ENCODE data around the gene MOB3C.
A peak's percentile ranks its signal among the peaks of the same experiment; 100 is the strongest.
"Not testable (repeated sequence)": the region's sequence is repeated elsewhere in the genome, so short reads cannot be mapped to it uniquely, and the experiment has no call there.

The MOB3C gene

DNA sequence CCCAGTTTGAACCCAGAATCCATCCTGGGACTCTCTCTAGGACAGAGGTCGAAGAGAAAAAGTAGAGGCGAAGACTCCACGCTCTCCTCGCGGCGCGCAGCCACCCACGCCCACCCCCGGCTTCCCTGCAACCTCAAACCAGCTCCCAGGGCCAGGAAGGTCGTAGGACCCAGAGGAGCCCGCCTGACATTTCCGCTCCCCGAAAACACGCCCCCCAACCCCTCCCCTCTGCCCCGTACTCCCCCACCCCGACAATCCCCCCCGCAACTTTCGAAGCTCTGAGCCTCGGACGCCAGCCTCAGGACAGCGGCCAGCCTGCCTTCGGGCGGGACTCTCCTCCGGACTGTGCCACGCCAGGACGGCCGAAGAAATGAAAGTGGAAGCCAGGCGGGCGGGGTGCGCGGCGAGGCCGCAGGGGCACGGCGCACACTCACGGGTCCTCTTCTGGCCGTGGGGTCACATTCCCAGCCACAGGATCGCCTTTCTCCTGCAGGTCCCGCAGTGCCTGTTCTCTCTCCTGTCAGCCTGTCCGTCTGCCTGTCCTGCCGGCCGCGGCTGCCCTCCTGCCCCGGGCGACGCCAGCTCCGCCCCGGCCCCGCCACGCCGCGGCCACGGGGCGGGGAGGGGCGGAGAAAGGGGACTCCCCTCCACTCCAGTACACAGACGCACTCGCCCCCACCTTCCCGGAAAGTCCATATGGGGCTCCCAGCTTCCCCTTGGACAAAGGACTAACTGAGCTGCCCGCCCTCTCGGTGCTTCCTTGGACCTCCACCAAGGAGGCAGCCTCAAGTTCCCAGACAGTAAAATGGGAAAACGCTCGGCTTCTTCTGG, at the start of gene MOB3C:
Gene MOB3C, minus strand, starts transcription at position 535 of the 831 bp plus-strand sequence. CDS start 3,490 bp downstream, outside the sequence.
- H3K4me3 ChIP-seq (ENCODE audit: low read depth, low read length), result peak within 1 kb of the TSS; percentile 90
- peak; percentile 70 for DNase-seq (ENCODE audit: low read depth)
- TF ChIP-seq, protein P1, sequence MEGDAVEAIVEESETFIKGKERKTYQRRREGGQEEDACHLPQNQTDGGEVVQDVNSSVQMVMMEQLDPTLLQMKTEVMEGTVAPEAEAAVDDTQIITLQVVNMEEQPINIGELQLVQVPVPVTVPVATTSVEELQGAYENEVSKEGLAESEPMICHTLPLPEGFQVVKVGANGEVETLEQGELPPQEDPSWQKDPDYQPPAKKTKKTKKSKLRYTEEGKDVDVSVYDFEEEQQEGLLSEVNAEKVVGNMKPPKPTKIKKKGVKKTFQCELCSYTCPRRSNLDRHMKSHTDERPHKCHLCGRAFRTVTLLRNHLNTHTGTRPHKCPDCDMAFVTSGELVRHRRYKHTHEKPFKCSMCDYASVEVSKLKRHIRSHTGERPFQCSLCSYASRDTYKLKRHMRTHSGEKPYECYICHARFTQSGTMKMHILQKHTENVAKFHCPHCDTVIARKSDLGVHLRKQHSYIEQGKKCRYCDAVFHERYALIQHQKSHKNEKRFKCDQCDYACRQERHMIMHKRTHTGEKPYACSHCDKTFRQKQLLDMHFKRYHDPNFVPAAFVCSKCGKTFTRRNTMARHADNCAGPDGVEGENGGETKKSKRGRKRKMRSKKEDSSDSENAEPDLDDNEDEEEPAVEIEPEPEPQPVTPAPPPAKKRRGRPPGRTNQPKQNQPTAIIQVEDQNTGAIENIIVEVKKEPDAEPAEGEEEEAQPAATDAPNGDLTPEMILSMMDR (IDR thresholded peaks at IDR 0.05; ENCODE audit: insufficient read depth, low read depth, low read length, missing control alignments), result no peak

DNA sequence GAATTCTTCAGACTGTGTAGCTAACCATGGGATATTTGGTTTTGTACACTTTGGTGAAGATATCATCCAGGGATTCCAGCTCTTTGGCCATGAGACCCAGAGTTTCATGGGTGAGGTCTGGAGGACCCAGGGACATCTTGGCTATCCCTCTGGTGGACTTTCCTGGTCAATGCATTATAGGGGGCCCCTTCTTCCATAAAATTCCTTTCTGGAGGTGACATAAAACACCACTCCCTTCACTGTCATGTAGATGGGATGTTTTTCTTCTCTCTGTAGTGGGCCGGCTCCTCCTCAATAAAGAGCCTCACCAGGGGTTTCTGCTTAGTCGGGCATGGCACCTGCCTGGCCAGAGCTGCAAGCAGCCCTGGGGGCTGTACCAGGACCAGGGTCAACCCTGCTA, 49.4 kb upstream of the MOB3C start:
- no peak overlapping the region for H3K4me3 ChIP-seq (ENCODE audit: low read depth, low read length)
- TF ChIP-seq, protein P1 (IDR thresholded peaks at IDR 0.05; ENCODE audit: insufficient read depth, low read depth, low read length, missing control alignments), result no peak

DNA sequence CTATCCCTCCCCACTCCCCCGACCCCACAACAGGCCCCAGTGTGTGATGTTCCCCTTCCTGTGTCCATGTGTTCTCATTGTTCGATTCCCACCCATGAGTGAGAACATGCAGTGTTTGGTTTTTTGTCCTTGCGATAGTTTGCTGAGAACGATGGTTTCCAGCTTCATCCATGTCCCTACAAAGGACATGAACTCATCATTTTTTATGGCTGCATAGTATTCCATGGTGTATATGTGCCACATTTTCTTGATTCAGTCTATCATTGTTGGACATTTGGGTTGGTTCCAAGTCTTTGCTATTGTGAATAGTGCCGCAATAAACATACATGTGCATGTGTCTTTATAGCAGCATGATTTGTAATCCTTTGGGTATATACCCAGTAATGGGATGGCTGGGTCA, 46.3 kb upstream of the MOB3C start:
- H3K4me3 ChIP-seq (ENCODE audit: low read depth, low read length); DNase-seq (ENCODE audit: low read depth): not testable (repeated sequence)

More for the DNA sequence above, 49.4 kb upstream of the MOB3C start:
- DNase-seq (ENCODE audit: low read depth), result no peak

- H3K4me3 ChIP-seq (ENCODE audit: low read depth, low read length), result not testable (repeated sequence)
- peak; percentile 56 for DNase-seq (ENCODE audit: low read depth)
Measured at GRCh38 chr1:46660116-46660515, 43.5 kb upstream of the MOB3C start.

- TF ChIP-seq, protein P1 (IDR thresholded peaks at IDR 0.05; ENCODE audit: insufficient read depth, low read depth, low read length, missing control alignments), result no peak
- DNase-seq (ENCODE audit: low read depth), result peak; percentile 26
- no peak overlapping the region for H3K4me3 ChIP-seq (ENCODE audit: low read depth, low read length)
Measured at GRCh38 chr1:46659307-46659870, 42.8 kb upstream of the MOB3C start.

GRCh38 chr1:46657775-46658174, 41.2 kb upstream of the MOB3C start:
- H3K4me3 ChIP-seq (ENCODE audit: low read depth, low read length), result no peak overlapping the region
- DNase-seq (ENCODE audit: low read depth), result no peak
- TF ChIP-seq, protein P1 (IDR thresholded peaks at IDR 0.05; ENCODE audit: insufficient read depth, low read depth, low read length, missing control alignments), result no peak

- DNase-seq (ENCODE audit: low read depth), result no peak
- H3K4me3 ChIP-seq (ENCODE audit: low read depth, low read length), result no peak overlapping the region
- TF ChIP-seq, protein P1 (IDR thresholded peaks at IDR 0.05; ENCODE audit: insufficient read depth, low read depth, low read length, missing control alignments), result no peak
Measured at GRCh38 chr1:46656643-46657042, 40.0 kb upstream of the MOB3C start.

GRCh38 chr1:46655848-46656247, 39.2 kb upstream of the MOB3C start:
- no peak overlapping the region for H3K4me3 ChIP-seq (ENCODE audit: low read depth, low read length)
- no peak for DNase-seq (ENCODE audit: low read depth)
- TF ChIP-seq, protein P1 (IDR thresholded peaks at IDR 0.05; ENCODE audit: insufficient read depth, low read depth, low read length, missing control alignments), result no peak

- DNase-seq (ENCODE audit: low read depth); H3K4me3 ChIP-seq (ENCODE audit: low read depth, low read length): not testable (repeated sequence)
Measured at GRCh38 chr1:46654698-46655097, 38.1 kb upstream of the MOB3C start.
